Activated T-helper 1 cell treated with Interleukin-2 at 50 U/mL for 16 hours (primary cell): ENCODE results near the gene SLC35A4.
"Not testable (repeated sequence)": the region's sequence is repeated elsewhere in the genome, so short reads cannot be mapped to it uniquely, and the experiment has no call there.

Source experiments
- DNase-seq: peaks from one replicate; pipeline ENCODE4 v3.0.0-alpha.2; 2020; ENCODE audit warnings: low read depth

Gene SLC35A4

DNA sequence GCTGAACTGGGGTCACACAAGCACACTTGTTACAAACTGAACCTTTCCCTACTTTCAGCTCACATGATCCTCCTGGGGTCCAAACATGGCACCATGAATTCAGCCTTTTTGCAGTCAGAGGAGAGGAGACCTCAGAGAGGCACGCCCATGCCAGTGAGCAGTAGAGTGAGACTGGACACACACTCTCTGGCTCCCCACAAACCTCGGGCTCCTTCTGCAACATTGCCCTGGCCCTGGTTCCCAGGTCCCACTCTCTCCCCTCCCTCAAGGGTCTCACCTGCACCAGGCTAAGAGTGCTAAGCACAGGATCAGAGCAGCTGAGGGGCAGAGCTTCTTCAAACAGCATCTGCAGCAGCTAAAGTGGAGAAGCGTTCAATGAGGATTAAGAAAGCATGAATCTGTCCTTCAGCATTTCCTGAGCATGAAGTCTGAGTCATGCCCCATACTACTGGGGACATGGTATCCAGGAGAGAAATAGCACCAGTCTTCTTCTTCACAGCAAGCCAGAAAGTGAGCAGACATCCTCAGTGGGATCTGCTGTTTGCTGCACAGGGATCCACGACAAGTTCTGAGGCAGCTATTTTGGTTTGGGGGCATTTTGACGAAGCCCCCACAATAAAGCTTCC lies 27.2 kb downstream of the SLC35A4 start:
- no peak for DNase-seq

DNA sequence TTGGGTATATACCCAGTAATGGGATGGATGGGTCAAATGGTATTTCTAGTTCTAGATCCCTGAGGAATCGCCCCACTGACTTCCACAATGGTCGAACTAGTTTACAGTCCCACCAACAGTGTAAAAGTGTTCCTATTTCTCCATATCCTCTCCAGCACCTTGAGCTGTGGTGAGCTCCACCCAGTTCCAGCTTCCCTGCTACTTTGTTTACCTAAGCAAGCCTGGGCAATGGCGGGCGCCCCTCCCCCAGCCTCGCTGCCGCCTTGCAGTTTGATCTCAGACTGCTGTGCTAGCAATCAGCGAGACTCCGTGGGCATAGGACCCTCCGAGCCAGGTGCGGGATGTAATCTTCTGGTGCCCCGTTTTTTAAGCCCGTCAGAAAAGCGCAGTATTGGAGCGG lies 28.4 kb downstream of the SLC35A4 start:
- DNase-seq: not testable (repeated sequence)

DNA sequence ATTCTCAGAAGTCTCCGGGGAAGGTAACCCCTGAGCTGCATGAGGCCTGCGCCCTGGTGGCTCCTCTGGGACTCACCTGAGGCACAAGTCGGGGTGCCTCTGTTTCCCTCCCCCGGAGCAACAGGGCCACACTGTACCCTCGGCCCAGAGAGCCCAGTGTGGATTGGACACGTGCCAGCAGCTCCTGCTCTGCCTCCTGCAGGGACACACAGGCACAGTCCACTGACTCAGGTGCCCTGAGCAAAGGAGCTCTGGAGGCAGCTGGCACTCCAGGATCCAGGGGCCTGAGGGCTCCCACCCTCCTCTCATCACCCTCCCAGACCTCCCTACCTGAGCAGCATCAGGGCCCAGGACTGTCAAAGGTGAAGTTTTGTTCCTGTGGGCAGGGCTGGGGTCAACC lies 29.5 kb downstream of the SLC35A4 start:
- DNase-seq: no peak

DNA sequence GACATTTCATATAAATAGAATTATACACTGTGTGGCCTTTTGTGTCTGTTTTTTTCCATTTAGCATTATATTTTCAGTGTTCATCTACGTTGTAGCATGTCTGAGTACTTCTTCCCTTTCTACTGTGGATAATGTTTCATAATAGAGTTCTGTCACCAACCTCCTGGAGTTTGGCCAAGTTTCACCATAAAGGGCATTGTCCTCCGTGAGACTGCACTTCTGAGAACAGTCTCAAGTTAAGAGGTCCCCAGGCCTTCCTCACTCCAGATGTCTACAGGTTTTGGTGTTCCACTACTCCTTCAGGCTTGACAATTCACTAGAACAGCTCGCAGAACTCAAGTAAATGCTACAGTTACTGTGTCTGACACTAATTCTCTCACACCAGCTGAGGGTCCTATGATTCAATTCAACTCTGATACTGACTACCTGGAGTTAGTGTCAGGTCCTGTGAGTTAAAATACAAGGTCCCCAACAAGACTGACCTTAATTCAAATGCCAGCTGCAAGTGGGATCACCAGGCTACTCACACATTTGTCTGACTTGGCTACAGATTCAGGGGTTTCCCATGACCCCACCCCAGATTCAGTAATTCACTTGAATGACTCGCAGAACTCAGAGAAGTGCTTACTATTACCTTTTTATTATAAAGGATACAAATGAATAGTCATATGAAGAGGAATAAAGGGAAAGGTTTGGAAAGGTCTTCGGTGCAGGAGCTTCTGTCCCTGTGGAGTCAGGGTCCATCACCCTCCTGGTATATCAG lies 31.1 kb downstream of the SLC35A4 start:
- no peak for DNase-seq

DNA sequence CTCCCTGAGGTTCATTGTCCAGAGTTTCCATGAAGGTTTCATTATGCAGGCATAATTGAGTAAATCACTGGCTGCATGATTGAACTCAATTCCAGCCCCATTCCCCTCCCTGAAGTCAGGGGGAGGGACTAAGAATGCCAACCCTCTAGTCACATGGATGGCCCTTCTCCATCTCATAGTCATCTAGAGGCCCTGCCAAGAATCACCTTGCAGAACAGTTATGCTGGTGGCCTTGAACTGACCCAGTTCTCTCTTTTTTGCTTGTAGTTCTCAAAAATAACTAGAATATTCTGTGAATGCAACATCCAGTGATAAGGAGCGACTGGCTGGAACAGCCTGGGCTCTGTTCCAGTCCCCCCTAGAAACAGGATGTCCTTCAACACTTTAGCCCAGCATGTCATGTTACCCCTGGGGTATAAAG lies 31.7 kb downstream of the SLC35A4 start:
- DNase-seq: no peak

DNA sequence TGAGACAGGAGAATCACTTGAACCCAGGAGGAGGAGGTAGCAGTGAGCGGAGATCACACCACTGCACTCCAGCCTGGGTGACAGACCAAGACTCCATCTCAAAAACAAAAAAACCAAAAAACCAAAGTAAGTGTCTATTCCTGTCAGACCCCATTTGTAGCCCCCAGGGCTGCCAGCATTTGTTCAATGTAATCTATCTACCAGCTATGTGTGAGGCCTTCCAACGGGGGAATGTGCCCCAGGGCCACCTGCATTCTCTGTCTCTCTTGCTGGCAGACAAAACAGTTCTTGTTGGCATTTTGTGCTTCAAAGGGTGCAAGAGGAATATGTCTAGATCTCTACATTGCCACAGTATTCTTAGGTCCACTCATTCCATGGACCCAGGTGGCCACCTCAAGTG lies 34.2 kb downstream of the SLC35A4 start:
- DNase-seq: no peak

DNA sequence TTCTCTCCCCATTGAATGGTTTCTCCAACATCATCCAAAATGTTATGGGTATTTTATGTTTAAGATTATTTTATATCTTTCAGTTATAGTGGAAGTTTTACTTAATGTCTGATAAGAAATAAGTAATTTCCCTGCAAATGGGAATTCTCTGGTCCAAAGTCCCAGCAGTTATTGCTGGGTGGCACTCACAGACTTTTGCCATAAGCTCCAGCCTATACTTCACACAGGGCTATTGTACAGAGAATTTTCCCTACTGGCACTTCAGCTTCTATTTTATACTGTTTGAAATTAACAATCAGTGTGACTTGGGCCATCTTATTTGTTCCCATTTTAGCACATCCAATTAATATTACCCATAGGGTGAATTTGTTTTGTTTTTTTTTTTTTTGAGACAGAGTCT lies 35.5 kb downstream of the SLC35A4 start:
- no peak for DNase-seq

DNA sequence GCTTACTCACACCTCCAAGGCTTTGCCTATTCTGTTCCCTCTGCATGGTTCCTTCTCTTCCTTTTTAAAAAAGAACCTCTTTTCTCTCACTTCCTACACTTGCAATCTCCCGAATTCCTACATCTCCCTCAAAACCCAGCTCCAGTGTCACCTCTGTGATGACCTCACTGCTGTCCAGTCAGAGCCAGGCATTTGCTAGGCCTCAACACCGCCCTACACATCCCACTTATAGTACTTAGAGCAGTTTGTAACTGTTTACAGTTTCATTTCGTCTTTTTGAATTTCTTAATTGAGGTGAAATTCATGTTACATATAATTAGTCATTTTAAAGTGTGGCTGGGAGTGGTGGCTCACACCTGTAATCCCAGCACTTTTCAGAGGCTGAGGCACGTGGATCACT lies 37.5 kb downstream of the SLC35A4 start:
- DNase-seq: no peak

DNA sequence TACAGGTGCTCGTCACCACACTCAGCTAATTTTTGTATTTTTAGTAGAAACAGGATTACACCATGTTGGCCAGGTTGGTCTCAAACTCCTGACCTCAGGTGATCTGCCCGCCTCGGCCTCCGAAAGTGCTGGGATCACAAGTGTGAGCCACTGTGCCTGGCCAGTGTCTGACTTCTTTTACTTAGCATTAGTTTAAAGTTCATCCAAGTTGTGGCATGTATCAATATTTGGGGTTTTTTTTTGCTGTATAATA lies 38.7 kb downstream of the SLC35A4 start:
- DNase-seq: not testable (repeated sequence)

DNA sequence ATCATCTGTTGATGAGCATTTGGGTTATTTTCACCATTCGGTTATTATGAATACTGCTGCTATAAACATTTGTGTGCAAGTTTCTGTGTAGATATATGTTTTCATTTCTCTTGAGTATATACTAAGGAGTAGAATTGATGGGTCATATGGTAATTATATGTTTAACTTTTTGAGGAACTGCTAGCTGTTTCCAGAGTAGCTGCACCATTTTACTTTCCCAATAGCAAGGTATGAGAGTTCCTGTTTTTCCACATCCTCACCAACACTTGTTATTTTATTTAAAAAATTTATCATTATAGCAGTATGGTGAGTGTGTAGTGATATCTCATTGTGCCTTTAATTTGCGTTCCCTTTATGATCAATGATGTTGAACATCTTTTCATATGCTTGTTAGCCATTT lies 39.1 kb downstream of the SLC35A4 start:
- DNase-seq: no peak

DNA sequence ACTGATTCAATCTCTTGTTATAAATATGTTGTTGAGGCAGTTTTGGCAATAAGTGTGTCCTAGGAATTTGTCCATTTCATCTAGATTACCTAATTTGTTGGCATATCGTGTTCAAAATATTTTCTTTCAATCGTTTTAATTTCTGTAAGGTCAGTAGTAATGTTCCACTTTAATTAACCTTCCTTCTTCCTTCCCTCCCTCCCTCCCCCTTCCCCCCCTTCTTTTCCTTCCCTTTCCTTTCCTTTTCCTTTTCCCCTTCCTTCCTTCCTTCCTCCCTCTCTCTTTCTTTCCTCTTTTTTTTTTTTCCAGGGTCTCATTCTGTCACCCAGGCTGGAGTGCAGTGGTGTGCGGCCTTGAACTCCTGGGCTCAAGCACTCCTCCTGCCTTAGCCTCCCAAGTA lies 41.3 kb downstream of the SLC35A4 start:
- no peak for DNase-seq

DNA sequence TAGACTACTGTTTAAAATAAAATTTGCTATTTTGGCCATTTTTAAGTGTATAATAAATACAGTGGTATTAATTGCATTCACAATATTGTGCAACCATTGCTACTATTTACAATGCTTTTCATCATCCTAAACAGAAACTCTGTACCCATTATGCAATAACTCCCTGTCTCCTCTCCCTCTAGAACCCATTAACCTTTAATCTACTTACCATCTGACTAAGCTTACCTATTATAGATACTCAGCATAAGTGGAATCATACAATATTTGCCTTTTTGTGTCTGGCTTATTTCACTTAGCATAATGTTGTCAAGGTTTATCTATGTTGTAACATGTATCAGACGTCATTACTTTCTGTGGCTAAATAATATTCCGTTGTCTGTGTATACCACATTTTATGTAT lies 42.4 kb downstream of the SLC35A4 start:
- DNase-seq: no peak

DNA sequence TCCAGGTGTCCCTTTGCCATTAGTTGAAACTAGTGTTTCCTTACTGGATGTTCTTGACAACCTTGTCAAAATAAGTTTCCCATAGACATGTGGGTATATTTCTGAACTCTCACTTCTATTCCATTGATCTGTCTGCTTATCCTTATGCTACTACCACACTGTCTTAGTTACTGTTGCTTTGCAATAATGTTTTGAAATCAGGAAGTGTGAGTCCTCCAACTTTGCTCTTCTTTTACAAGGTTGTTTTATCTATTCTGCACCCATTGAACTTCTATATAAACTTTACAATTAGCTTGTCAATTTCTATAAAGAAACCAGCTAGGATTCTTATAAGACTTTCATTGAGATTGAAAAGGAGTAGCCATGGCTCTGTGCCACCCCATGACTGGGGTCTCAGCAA lies 44.1 kb downstream of the SLC35A4 start:
- no peak for DNase-seq

DNA sequence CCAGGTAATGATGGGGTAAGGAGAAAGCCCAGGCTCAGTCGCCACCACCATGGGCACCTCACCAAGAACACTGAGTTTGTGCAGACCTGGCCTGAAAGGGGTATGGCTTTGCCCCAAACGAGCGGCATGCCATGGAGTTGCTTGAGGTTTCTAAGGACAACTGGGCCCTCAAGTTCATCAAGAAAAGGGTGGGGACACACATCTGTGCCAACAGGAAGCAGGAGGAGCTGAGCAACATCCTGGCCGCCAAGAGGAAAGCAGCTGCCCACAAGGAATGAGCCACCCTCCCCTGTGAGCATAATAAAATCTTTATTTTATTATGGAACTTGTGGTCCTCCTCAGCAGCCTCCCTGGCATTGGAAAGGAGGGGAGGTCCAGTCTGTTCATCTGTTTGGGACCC lies 44.5 kb downstream of the SLC35A4 start:
- no peak for DNase-seq

DNA sequence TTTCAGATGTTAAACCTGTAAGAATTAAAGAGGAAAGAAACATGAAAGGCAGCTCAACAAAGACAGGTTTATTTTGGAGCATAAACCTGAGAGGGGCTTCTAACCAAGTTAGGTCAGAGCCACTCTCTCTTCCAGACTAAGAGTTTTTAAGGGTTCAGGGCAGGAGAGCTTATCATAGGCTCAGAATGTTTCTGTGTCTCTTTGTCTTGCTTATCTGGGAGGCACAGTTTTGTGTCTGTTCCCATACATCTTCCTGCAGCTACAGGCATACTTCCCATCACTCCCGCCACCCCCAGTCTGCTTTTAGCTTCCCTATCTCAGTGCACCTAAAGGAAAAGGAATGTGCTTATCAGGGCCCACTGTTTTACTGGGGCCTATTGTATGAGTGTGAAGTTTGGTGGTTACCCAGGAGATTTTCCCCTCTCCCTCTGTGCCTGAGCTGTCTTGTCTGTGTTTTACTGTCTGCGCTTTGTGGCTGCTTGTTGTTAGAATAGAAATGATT lies 46.4 kb downstream of the SLC35A4 start:
- DNase-seq: no peak
